NK-92 treated with Interleukin-12 subunit alpha and Interleukin-12 subunit beta, amount 100 ng/mL, for 24 hours (cell line): ENCODE data around the gene SRCIN1.
"Not testable (repeated sequence)": the region's sequence is repeated elsewhere in the genome, so short reads cannot be mapped to it uniquely, and the experiment has no call there.

Experiments
- DNase-seq: peaks from one replicate; lab custom pipeline; 2025; lab: John Stamatoyannopoulos, UW

The SRCIN1 gene

GRCh38 chr17:38605841-38606645 lies at the start of gene SRCIN1:
Gene SRCIN1 (minus strand): TSS chr17:38605952. CDS start chr17:38605705, 247 bp downstream.
- DNase-seq, result no peak

DNA sequence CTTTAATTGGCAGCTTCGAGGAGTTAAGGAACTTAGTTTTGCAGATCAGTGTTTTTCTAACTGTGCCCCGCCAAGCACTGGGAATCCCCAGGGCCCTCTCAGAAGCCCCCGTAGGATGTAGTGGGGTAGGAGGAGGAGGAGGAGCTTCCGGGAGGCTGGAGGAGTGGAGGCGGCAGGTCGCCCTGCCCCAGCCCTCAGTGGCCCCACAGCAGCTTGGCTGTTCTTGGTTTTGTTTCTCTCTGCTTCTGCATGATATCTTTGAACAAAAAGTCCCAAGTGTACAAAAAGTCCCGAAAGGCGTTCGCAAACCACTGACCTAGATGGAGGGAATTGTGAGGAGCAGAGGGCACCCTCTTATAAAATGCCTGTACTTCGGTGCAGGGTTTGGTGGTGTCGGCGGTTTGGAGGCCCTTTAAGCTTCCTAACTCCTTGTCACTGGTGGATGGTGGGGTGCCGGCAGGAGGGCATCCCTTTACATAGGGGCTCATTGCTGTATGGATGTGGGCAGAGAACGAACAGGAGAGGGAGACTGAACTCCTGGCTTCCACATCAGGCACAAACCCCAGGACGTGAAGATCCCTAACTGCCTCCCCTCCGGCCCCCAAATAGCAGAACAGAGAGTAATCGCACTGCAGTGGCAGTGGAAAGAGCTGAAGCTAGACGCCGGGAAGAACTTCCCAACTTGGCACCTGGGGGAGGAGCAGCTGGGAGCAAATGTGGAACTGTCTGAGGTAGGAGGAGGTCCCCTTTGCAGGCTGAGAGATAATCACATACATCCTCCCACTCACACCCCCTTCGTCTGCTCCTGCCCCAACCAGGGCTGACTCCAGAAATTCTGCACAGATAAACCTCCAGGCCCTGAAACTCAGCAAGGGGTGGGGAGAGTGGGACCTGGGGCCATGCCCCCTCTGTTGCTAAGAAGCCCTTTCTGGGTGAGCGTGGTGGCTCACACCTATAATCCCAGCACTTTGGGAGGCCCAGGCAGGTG lies 49.0 kb upstream of the SRCIN1 start:
- DNase-seq, result no peak

DNA sequence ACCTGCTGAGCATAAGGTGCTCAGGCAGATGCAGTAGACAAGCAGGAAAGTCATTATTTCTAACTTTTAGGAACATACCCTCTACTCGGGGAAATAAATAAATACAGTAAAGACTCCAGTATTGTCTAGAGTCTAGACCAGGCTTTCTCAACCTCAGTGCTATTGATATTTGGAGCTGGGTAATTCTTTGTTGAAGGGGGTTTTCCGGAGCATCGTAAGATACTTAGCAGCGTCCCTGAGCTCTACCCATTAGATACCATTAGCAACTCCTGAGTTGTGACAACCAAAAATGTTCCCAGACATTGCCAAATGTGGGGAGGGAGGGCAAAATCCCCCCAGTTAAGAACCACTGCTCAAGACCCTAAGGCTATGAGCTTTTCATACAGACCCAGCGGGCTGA lies 47.9 kb upstream of the SRCIN1 start:
- no peak for DNase-seq

DNA sequence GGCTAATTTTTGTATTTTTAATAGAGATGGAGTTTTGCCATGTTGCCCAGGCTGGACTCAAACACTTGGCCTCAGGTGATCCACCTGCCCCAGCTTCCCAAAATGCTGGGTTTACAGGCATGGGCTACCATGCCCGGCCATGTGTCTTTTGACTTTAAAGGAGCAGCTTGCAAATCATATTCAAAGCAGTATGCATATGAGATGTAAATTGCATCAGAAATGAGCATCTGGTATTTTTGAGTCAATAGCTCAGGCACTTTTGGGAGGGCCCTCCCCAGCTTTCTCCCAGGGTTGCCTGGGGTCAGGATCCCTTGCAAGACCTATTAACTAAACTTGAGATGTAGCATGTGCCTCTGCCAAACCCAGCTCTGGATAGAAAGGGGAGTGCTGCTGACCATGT lies 47.5 kb upstream of the SRCIN1 start:
- no peak for DNase-seq

DNA sequence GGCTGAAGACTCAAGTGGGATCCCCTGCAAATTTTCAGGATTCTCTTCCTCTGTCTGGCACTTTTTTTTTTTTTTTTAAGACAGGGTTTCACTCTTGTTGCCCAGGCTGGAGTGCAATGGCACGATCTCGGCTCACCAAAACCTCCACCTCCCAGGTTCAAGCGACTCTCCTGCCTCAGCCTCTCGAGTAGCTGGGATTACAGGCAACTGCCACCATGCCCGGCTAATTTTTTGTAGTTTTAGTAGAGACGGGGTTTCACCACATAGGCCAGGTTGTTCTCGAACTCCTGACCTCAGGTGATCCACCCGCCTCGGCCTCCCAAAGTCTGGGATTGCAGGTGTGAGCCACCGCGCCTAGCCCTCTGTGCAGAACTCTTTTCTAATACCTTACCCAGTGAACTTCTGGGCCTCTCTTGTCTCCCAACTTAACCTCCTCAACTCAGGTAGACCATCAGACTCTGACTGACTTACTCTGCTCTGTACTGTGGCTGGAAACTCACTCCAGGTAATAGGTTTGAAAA lies 45.0 kb upstream of the SRCIN1 start:
- not testable (repeated sequence) for DNase-seq

- DNase-seq, result no peak
These were observed 32.2 kb upstream of the SRCIN1 start for GRCh38 chr17:38637951-38638350.

DNA sequence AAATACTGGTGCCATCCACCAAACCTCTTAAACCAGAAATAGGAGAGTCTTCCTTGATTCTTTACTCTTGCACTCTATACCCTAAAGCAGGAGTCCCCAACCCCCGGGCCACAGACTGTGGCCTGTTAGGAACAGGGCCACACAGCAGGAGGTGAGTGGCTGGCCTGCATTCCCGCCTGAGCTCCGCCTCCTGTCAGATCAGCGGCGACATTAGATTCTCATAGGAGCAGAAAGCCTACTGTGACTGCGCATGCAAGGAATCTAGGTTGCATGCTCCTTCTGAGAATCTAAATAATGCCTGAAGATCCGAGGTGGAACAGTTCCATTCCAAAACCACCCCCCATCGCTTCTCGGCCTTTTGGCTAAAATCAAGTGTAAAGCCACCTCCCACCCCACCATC lies 30.3 kb upstream of the SRCIN1 start:
- no peak for DNase-seq

GRCh38 chr17:38632334-38632733 lies 26.6 kb upstream of the SRCIN1 start:
- DNase-seq, result no peak

DNA sequence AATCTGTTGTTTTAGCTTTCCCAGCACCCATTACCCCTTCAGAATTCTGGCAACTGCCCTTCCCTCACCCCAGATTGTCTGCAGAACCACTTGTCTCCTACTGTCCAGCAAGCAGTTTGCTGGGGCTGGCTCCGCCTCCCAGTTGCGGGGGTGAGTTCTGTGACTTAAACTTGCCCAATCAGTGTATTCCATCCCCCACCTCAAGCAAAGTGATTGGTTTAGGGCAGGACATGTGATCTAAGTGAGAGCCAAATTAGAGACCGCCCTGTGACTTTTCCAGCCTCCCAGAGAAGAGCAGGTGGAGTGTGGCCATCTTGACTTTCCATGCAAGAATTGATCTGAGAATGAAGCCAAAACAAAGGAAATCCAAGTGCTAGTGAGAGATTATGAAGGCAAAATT lies 22.7 kb upstream of the SRCIN1 start:
- DNase-seq, result no peak

GRCh38 chr17:38627957-38628356 lies 22.2 kb upstream of the SRCIN1 start:
- DNase-seq, result no peak

DNA sequence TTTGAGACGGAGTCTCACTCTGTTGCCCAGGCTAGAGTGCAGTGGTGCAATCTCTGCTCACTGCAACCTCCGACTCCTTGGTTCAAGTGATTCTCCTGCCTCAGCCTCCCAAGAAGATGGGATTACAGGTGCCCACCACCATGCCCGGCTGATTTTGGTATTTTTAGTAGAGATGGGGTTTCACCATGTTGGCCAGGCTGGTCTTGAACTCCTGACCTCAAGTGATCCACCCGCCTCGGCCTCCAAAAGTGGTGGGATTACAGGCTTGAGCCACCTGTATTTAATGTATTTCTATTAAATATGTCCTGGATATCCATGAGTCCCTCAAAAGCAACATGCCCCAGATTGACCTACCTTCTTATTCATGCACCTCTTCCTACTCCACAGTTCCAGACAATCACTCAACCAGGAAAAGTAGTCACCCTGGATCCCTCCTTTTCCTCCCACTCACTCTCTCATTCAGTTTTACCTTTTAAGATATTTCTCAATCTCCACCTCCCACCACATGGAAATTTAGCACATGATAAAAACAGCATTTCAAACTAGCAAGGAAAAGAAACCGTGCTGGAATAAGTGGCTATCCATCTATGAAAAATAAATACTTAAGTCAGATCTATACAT lies 21.0 kb upstream of the SRCIN1 start:
- not testable (repeated sequence) for DNase-seq

GRCh38 chr17:38625482-38625881 lies 19.7 kb upstream of the SRCIN1 start:
- no peak for DNase-seq

DNA sequence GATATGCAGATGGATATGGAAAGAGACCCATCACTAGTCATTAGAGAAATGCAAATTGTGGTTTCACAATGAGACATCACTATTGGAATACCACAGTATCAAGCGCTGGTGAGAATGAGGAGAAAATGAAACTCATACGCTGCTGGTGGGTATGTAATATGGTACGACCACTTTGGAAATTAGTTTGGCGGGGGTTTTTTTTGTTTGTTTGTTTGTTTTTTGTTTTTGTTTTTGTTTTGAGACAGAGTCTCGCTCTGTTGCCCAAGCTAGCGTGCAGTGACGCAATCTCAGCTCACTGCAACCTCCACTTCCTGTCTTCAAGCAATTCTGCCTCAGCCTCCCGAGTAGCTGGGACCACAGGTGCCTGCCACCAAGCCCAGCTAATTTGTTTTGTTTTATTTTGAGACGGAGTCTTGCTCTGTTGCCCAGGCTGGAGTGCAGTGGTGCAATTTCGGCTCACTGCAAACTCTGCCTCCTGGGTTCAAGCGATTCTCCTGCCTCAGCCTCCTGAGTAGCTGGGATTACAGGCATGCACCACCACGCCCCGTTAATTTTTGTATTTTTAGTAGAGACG lies 19.1 kb upstream of the SRCIN1 start:
- DNase-seq, result peak; percentile 31

- no peak for DNase-seq
These were observed 15.8 kb upstream of the SRCIN1 start for GRCh38 chr17:38621538-38621937.

- DNase-seq, result no peak
These were observed 15.0 kb upstream of the SRCIN1 start for GRCh38 chr17:38620551-38621277.

GRCh38 chr17:38619937-38620550 lies 14.3 kb upstream of the SRCIN1 start:
- no peak for DNase-seq

GRCh38 chr17:38619451-38619795 lies 13.7 kb upstream of the SRCIN1 start:
- no peak for DNase-seq

- DNase-seq, result no peak
These were observed 12.4 kb upstream of the SRCIN1 start for GRCh38 chr17:38617967-38618760.

DNA sequence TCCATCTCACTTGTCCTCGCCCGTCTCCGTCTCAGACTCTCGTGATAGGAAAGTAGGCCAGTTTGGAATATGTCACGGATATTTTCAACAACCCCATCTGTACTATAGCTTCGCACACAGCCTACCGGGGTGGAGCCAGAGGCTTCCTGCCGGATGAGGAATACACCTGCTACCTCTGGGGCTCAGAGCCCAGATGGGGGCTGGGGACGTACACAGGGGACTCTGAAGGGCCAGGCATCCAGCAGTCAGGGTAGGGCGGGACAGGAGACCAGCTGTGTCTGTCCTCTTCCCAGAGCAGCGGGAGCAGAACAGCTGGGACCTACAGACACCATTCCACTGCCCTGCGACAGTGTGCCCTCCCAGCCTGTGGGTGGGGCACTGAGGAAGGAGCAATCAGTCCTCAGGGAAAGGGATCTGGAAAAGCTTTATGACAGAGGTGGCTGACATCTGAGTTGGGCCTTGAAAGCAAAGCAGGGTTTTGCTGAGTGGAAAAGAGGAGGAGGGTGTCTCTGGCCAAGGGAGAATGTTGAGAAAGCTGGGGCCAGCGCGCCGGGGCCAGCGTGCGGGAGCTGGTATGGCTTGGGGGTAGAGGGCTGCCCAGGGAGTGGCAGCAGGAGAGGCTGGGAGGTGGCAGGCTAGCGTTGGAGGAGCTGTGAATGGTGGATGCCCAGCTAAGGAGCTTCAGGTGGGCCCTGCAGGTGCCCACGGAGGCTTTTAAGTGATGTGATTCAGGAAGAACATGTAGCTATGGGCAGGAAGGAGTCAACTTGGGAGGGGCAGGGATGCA lies 11.5 kb upstream of the SRCIN1 start:
- no peak for DNase-seq
